Right atrium auricular region (tissue), 2 donors: ENCODE measurements around the gene ARHGEF18. TPM values are rescaled to one million over a fixed set of nuclear protein-coding genes. Genes with fewer than 3 reads are reported as not detected.

ENCODE experiments used
- DNase-seq: peaks from one replicate; pipeline ENCODE4 v3.0.0-alpha.2; 2019; ENCODE audit warnings: low spot score
- H3K27ac ChIP-seq, 2 donors: fragments of 200-600 bp; sonication (generic); 1 replicate in 1 of 2; 2 replicates in 1 of 2; pipeline ENCODE4 v1.5.1; 2016 to 2019
- H3K27me3 ChIP-seq, 2 donors: fragments of 200-600 bp; sonication (generic); one replicate each; pipeline versions ENCODE4 v1.5.1 to v1.6.0; 2017 to 2019
- H3K36me3 ChIP-seq: fragments of 200-600 bp; sonication (generic); one replicate; pipeline ENCODE4 v1.5.1; 2016
- H3K4me1 ChIP-seq, 2 donors: fragments of 200-600 bp; sonication (generic); one replicate each; pipeline versions ENCODE4 v1.5.1 to v1.6.0; 2017 to 2019
- H3K4me3 ChIP-seq, 2 donors: fragments of 200-600 bp; sonication (generic); 1 replicate in 1 of 2; 2 replicates in 1 of 2; pipeline ENCODE4 v1.5.1; 2017 to 2019; ENCODE audit warnings: mild to moderate bottlenecking in 1 of 2, moderate library complexity in 1 of 2
- H3K9me3 ChIP-seq, 2 donors: fragments of 200-600 bp; sonication (generic); one replicate each; pipeline ENCODE4 v1.5.1; 2019
- CTCF ChIP-seq, 2 donors: fragments of 200-600 bp; sonication (generic); IDR thresholded peaks; one replicate each; pipeline ENCODE4 v1.5.1; 2019; ENCODE audit warnings: antibody characterized with exemption in 2 of 2
- total RNA-seq, 2 donors: library from RNA; depleted of rRNA; stranded (reverse); fragments of >200 nt; gene quantifications; one replicate each; pipeline ENCODE4 v1.1.0, GENCODE V29; 2016

The ARHGEF18 gene
- total RNA-seq, 2 donors from 2014 or later = 8.3 to 14.0 TPM

GRCh38 chr19:7331446-7331845 lies 17.3 kb upstream of the ARHGEF18 start:
- Histone ChIP-seq H3K27ac (no peak overlapping the region), H3K4me3 (no peak overlapping the region), H3K27me3 (no peaks in the 10 kb centered on the region), H3K9me3 (no peaks in the 10 kb centered on the region), H3K36me3 (no peaks in the 10 kb centered on the region), H3K4me1 (peaks cover 0 to 2% of the 10 kb centered on the region in 2 donors)
- TF ChIP-seq CTCF (IDR thresholded peaks at IDR 0.05) = no peak
- DNase-seq = no peak

- Histone ChIP-seq H3K9me3 (no peaks in the 10 kb centered on the region), H3K27ac (no peak overlapping the region), H3K4me3 (no peak overlapping the region), H3K36me3 (no peaks in the 10 kb centered on the region), H3K4me1 (peaks cover 0 to 10% of the 10 kb centered on the region in 2 donors), H3K27me3 (no peaks in the 10 kb centered on the region)
- TF ChIP-seq CTCF (IDR thresholded peaks at IDR 0.05) = no peak
- no peak for DNase-seq
Observed at GRCh38 chr19:7333198-7334118, 15.3 kb upstream of the ARHGEF18 start.

- Histone ChIP-seq H3K27ac (no peak overlapping the region), H3K36me3 (no peaks in the 10 kb centered on the region), H3K27me3 (no peaks in the 10 kb centered on the region), H3K4me3 (no peak overlapping the region), H3K4me1 (peaks cover 0 to 10% of the 10 kb centered on the region in 2 donors), H3K9me3 (no peaks in the 10 kb centered on the region)
- DNase-seq = no peak
- no peak for TF ChIP-seq CTCF (IDR thresholded peaks at IDR 0.05)
Observed at GRCh38 chr19:7336321-7336973, 12.3 kb upstream of the ARHGEF18 start.

GRCh38 chr19:7337380-7338194 lies 11.2 kb upstream of the ARHGEF18 start:
- H3K27ac ChIP-seq = no peak overlapping the region
- no peaks in the 10 kb centered on the region for H3K9me3 ChIP-seq

More at GRCh38 chr19:7337380-7338194, 11.2 kb upstream of the ARHGEF18 start:
- H3K4me1 ChIP-seq = peaks cover 0 to 10% of the 10 kb centered on the region in 2 donors
- no peak for DNase-seq
- no peak overlapping the region for H3K4me3 ChIP-seq
- H3K27me3 ChIP-seq = no peaks in the 10 kb centered on the region
- no peak for TF ChIP-seq CTCF (IDR thresholded peaks at IDR 0.05)
- no peaks in the 10 kb centered on the region for H3K36me3 ChIP-seq
